DND-41 (cell line): ENCODE results near the gene CEP112.

Experiments
- ATAC-seq: fragments of 200-7000 bp; cut with Tn5 transposase; 3 replicates; pipeline ENCODE4 v1.9.1; 2021; ENCODE audit warnings: low read depth; ENCODE audit not compliant: insufficient read depth
- DNase-seq: peaks from one replicate; pipeline ENCODE4 v3.0.0-alpha.2; 2020
- H2AFZ ChIP-seq: 2 replicates; pipeline ENCODE4 v1.6.0; 2012; ENCODE audit warnings: low read depth, low read length
- H3K27ac ChIP-seq: 2 replicates; pipeline ENCODE4 v1.5.1; 2012; ENCODE audit warnings: low read length, inconsistent platforms
- H3K27me3 ChIP-seq: fragments of 200-600 bp; sonication (generic); 2 replicates; pipeline ENCODE4 v1.6.0; 2012; ENCODE audit warnings: low read length, mild to moderate bottlenecking, inconsistent platforms; ENCODE audit not compliant: insufficient read depth, poor library complexity
- H3K36me3 ChIP-seq: 2 replicates; pipeline ENCODE4 v1.5.1; 2012; ENCODE audit warnings: low read length, inconsistent platforms; ENCODE audit not compliant: insufficient read depth
- H3K4me1 ChIP-seq: 2 replicates; pipeline ENCODE4 v1.5.1; 2012; ENCODE audit warnings: mild to moderate bottlenecking, low read length; ENCODE audit not compliant: insufficient read depth
- H3K4me2 ChIP-seq: 2 replicates; pipeline ENCODE4 v1.6.0; 2012; ENCODE audit warnings: mild to moderate bottlenecking, moderate library complexity, low read length, inconsistent platforms; ENCODE audit not compliant: insufficient read depth
- H3K4me3 ChIP-seq, 2 experiments: fragments of 200-600 bp in 1 of 2; shearing (Covaris generic) in 1 of 2; 2 replicates each; pipeline ENCODE4 v1.5.1; 2012 to 2016; ENCODE audit warnings: inconsistent platforms in 2 of 2, low read length in 2 of 2, mild to moderate bottlenecking in 2 of 2, low read depth in 1 of 2, moderate library complexity in 1 of 2
- H3K79me2 ChIP-seq: 2 replicates; pipeline ENCODE4 v1.6.0; 2012; ENCODE audit warnings: low read length, inconsistent platforms; ENCODE audit not compliant: insufficient read depth
- H3K9ac ChIP-seq: 2 replicates; pipeline ENCODE4 v1.6.0; 2012; ENCODE audit warnings: low read depth, mild to moderate bottlenecking, inconsistent platforms, low read length, moderate library complexity
- H3K9me3 ChIP-seq: 2 replicates; pipeline ENCODE4 v1.5.1; 2012; ENCODE audit warnings: low read length, moderate library complexity, mild to moderate bottlenecking, inconsistent platforms; ENCODE audit not compliant: insufficient read depth, severe bottlenecking
- H4K20me1 ChIP-seq: 2 replicates; pipeline ENCODE4 v1.6.0; 2012; ENCODE audit warnings: low read length; ENCODE audit not compliant: insufficient read depth
- CTCF ChIP-seq: IDR thresholded peaks from 2 replicates; pipeline ENCODE4 v1.5.1; 2012; ENCODE audit warnings: borderline replicate concordance, low read length, moderate library complexity, mild to moderate bottlenecking; ENCODE audit not compliant: poor library complexity, severe bottlenecking; ENCODE audit errors: extremely low read depth
- EZH2 ChIP-seq: IDR thresholded peaks from 3 replicates; pipeline ENCODE4 v1.6.1; 2012; ENCODE audit warnings: borderline replicate concordance, low read depth, mild to moderate bottlenecking, moderate library complexity, low read length, inconsistent platforms; ENCODE audit not compliant: severe bottlenecking

Gene CEP112

GRCh38 chr17:65633988-65634387 is 557.9 kb downstream of the CEP112 start:
- Histone ChIP-seq H3K27me3 (no peaks in the 10 kb centered on the region), H3K79me2 (no peaks in the 10 kb centered on the region), H3K36me3 (no peaks in the 10 kb centered on the region), H2AFZ (no peak overlapping the region), H4K20me1 (no peaks in the 10 kb centered on the region), H3K27ac (no peak overlapping the region), H3K4me1 (no peaks in the 10 kb centered on the region), H3K9me3 (no peaks in the 10 kb centered on the region), H3K4me2 (no peak overlapping the region), H3K9ac (no peak overlapping the region), H3K4me3 (no peak overlapping the region)
- TF ChIP-seq CTCF (no peak), EZH2 (no peak)
- DNase-seq (no peak), ATAC-seq (no peak)

GRCh38 chr17:65633146-65633881 is 558.6 kb downstream of the CEP112 start:
- Histone ChIP-seq H3K9me3 (no peaks in the 10 kb centered on the region), H3K9ac (no peak overlapping the region), H3K4me3 (no peak overlapping the region), H3K4me1 (no peaks in the 10 kb centered on the region), H3K27ac (no peak overlapping the region), H3K4me2 (no peak overlapping the region), H2AFZ (no peak overlapping the region), H3K79me2 (no peaks in the 10 kb centered on the region), H4K20me1 (no peaks in the 10 kb centered on the region), H3K36me3 (no peaks in the 10 kb centered on the region), H3K27me3 (no peaks in the 10 kb centered on the region)
- no peak for TF ChIP-seq CTCF
- no peak for TF ChIP-seq EZH2
- no peak for ATAC-seq
- no peak for DNase-seq

DNA sequence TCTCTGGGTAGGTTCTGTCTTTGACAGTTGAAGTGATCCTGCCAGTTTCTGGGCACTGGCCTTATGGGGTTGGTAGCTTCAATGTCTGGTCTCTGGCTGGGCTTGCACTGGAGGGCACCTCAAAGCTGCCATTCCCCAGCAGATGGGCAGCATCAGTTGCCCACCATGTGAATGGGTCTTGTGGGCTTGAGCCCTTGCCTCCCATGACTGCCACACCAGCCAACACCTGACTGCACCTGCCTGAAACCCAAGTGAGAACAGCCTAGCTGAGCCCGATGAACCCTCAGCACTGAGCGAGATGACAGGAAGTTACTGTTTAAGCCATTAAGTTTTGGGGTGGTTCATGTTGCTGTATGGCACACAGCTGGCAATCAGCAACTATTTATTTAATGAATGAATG is 561.4 kb downstream of the CEP112 start:
- Histone ChIP-seq H3K9ac (no peak overlapping the region), H3K36me3 (no peaks in the 10 kb centered on the region), H3K79me2 (no peaks in the 10 kb centered on the region), H4K20me1 (no peaks in the 10 kb centered on the region), H3K27ac (no peak overlapping the region), H2AFZ (no peak overlapping the region), H3K4me1 (no peaks in the 10 kb centered on the region), H3K27me3 (no peaks in the 10 kb centered on the region), H3K9me3 (no peaks in the 10 kb centered on the region), H3K4me2 (no peak overlapping the region), H3K4me3 (no peak overlapping the region)
- no peak for DNase-seq
- ATAC-seq, result no peak
- no peak for TF ChIP-seq EZH2
- no peak for TF ChIP-seq CTCF

GRCh38 chr17:65629234-65629690 is 562.7 kb downstream of the CEP112 start:
- no peak overlapping the region for H3K4me2 ChIP-seq
- TF ChIP-seq EZH2 (no peak), CTCF (no peak)
- no peak overlapping the region for H2AFZ ChIP-seq
- H3K27ac ChIP-seq, result no peak overlapping the region
- H3K9me3 ChIP-seq, result no peaks in the 10 kb centered on the region
- H3K27me3 ChIP-seq, result no peaks in the 10 kb centered on the region
- ATAC-seq (no peak), DNase-seq (no peak)
- no peaks in the 10 kb centered on the region for H3K36me3 ChIP-seq
- no peak overlapping the region for H3K9ac ChIP-seq
- H3K4me3 ChIP-seq, result no peak overlapping the region
- no peaks in the 10 kb centered on the region for H3K79me2 ChIP-seq
- no peaks in the 10 kb centered on the region for H4K20me1 ChIP-seq
- no peaks in the 10 kb centered on the region for H3K4me1 ChIP-seq
